ENCODE results near the gene NINL. TPM values are rescaled to one million over a fixed set of nuclear protein-coding genes. Genes with fewer than 3 reads are reported as not detected.

NINL gene
- total and polyA plus RNA-seq, 2 experiments from 2014 or later, result 23.2 to 24.5 TPM

- no peaks in the 10 kb centered on the region for H3K79me2 ChIP-seq
- no peak overlapping the region for H2AFZ ChIP-seq
- no peak overlapping the region for H3K27ac ChIP-seq
- H3K4me2 ChIP-seq, result no peak overlapping the region
- no peak for DNase-seq (ENCODE audit: low spot score)
- H3K9me2 ChIP-seq (replicated peaks; ENCODE audit: insufficient read depth), result no peaks in the 10 kb centered on the region
- H4K20me1 ChIP-seq (ENCODE audit: insufficient read depth, poor library complexity, severe bottlenecking), result no peaks in the 10 kb centered on the region
- 96% methylated on average over 12 of the region's 12 CpGs for WGBS (ENCODE audit: low lambda C conversion rate, missing lambda C conversion rate)
- H3K9me3 ChIP-seq (ENCODE audit: low read depth), result no peaks in the 10 kb centered on the region
- H3K36me3 ChIP-seq (replicated peaks; ENCODE audit: insufficient read depth, low read depth), result no peaks in the 10 kb centered on the region
- no peak overlapping the region for H3K4me3 ChIP-seq
- TF ChIP-seq EZH2phosphoT487 (IDR thresholded peaks at IDR 0.05; ENCODE audit: low read depth, severe bottlenecking, unreplicated experiment) (no peak), CTCF (IDR thresholded peaks at IDR 0.05; ENCODE audit: poor library complexity) (no peak), EZH2 (IDR thresholded peaks at IDR 0.05; ENCODE audit: borderline replicate concordance) (no peak)
- no peaks in the 10 kb centered on the region for H3K27me3 ChIP-seq
- H3K4me1 ChIP-seq (ENCODE audit: insufficient read depth), result no peaks in the 10 kb centered on the region
Measured at GRCh38 chr20:25481918-25482253, 103.4 kb downstream of the NINL start.

GRCh38 chr20:25481235-25481917 lies 104.0 kb downstream of the NINL start:
- H3K27ac ChIP-seq, result no peak overlapping the region
- no peaks in the 10 kb centered on the region for H3K36me3 ChIP-seq (replicated peaks; ENCODE audit: insufficient read depth, low read depth)
- H3K4me1 ChIP-seq (ENCODE audit: insufficient read depth), result no peaks in the 10 kb centered on the region
- no peaks in the 10 kb centered on the region for H4K20me1 ChIP-seq (ENCODE audit: insufficient read depth, poor library complexity, severe bottlenecking)
- H3K4me3 ChIP-seq, result no peak overlapping the region
- no peak overlapping the region for H3K4me2 ChIP-seq
- H2AFZ ChIP-seq, result no peak overlapping the region
- H3K27me3 ChIP-seq, result no peaks in the 10 kb centered on the region
- no peaks in the 10 kb centered on the region for H3K9me2 ChIP-seq (replicated peaks; ENCODE audit: insufficient read depth)
- 98% methylated on average over 11 of the region's 11 CpGs for WGBS (ENCODE audit: low lambda C conversion rate, missing lambda C conversion rate)
- TF ChIP-seq CTCF (IDR thresholded peaks at IDR 0.05; ENCODE audit: poor library complexity), result no peak
- no peak for TF ChIP-seq EZH2phosphoT487 (IDR thresholded peaks at IDR 0.05; ENCODE audit: low read depth, severe bottlenecking, unreplicated experiment)
- TF ChIP-seq EZH2 (IDR thresholded peaks at IDR 0.05; ENCODE audit: borderline replicate concordance), result no peak
- no peaks in the 10 kb centered on the region for H3K9me3 ChIP-seq (ENCODE audit: low read depth)
- H3K79me2 ChIP-seq, result no peaks in the 10 kb centered on the region
- DNase-seq (ENCODE audit: low spot score), result no peak

GRCh38 chr20:25480797-25481196 lies 104.5 kb downstream of the NINL start:
- H3K4me3 ChIP-seq, result no peak overlapping the region
- H3K4me1 ChIP-seq (ENCODE audit: insufficient read depth), result no peaks in the 10 kb centered on the region
- no peaks in the 10 kb centered on the region for H4K20me1 ChIP-seq (ENCODE audit: insufficient read depth, poor library complexity, severe bottlenecking)
- H3K79me2 ChIP-seq, result no peaks in the 10 kb centered on the region
- no peaks in the 10 kb centered on the region for H3K9me2 ChIP-seq (replicated peaks; ENCODE audit: insufficient read depth)
- 97% methylated on average over 9 of the region's 9 CpGs for WGBS (ENCODE audit: low lambda C conversion rate, missing lambda C conversion rate)
- no peaks in the 10 kb centered on the region for H3K9me3 ChIP-seq (ENCODE audit: low read depth)
- no peaks in the 10 kb centered on the region for H3K36me3 ChIP-seq (replicated peaks; ENCODE audit: insufficient read depth, low read depth)
- no peak overlapping the region for H2AFZ ChIP-seq
- no peak overlapping the region for H3K4me2 ChIP-seq
- TF ChIP-seq EZH2 (IDR thresholded peaks at IDR 0.05; ENCODE audit: borderline replicate concordance), result no peak
- H3K27ac ChIP-seq, result no peak overlapping the region
- no peak for DNase-seq (ENCODE audit: low spot score)
- H3K27me3 ChIP-seq, result no peaks in the 10 kb centered on the region

DNA sequence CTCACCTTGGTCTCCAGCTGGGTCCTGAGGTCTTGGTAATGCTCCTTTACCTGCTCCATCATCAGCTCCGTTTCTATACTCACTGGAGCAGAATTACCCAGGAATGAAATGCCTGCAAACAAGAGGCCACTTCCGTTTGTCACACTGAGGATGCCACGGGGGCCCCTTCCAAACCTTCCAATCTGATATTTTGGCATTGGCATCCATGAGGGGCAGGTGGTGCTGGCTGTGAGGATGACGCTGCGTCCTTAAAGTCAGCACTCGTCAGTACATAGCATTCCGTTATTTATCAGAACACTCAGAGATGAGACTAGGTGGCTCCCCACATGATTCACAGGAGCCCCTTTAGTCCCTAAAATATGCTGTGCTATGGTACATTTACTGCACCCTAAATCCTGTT lies 105.2 kb downstream of the NINL start:
- Histone ChIP-seq H3K79me2 (no peaks in the 10 kb centered on the region), H3K27ac (no peak overlapping the region), H2AFZ (no peak overlapping the region), H3K9me3 (ENCODE audit: low read depth) (no peaks in the 10 kb centered on the region), H4K20me1 (ENCODE audit: insufficient read depth, poor library complexity, severe bottlenecking) (no peaks in the 10 kb centered on the region), H3K4me1 (ENCODE audit: insufficient read depth) (no peaks in the 10 kb centered on the region), H3K9me2 (replicated peaks; ENCODE audit: insufficient read depth) (no peaks in the 10 kb centered on the region), H3K4me3 (no peak overlapping the region), H3K4me2 (no peak overlapping the region), H3K36me3 (replicated peaks; ENCODE audit: insufficient read depth, low read depth) (no peaks in the 10 kb centered on the region), H3K27me3 (no peaks in the 10 kb centered on the region)
- no peak for TF ChIP-seq EZH2 (IDR thresholded peaks at IDR 0.05; ENCODE audit: borderline replicate concordance)
- TF ChIP-seq EZH2phosphoT487 (IDR thresholded peaks at IDR 0.05; ENCODE audit: low read depth, severe bottlenecking, unreplicated experiment), result no peak
- no peak for TF ChIP-seq CTCF (IDR thresholded peaks at IDR 0.05; ENCODE audit: poor library complexity)
- 96% methylated on average over 7 of the region's 7 CpGs for WGBS (ENCODE audit: low lambda C conversion rate, missing lambda C conversion rate)
- DNase-seq (ENCODE audit: low spot score), result no peak
